GM21825 (cell line): ENCODE data around the gene HOXC10.

Source experiments
- ATAC-seq: cut with Tn5 transposase; IDR thresholded peaks from one replicate; pipeline ENCODE4 v1.9.1; 2021; ENCODE audit warnings: mild to moderate bottlenecking, moderate library complexity; ENCODE audit not compliant: unreplicated experiment

The HOXC10 gene

GRCh38 chr12:54027442-54027786 lies 42.5 kb downstream of the HOXC10 start:
- ATAC-seq, result no peak

- no peak for ATAC-seq
Measured at GRCh38 chr12:54028314-54029201, 43.6 kb downstream of the HOXC10 start, which contains the start of gene HOXC6. Gene HOXC6 (plus strand): TSS chr12:54028440. CDS start chr12:54028522, 82 bp downstream.

GRCh38 chr12:54029529-54030441 lies 44.8 kb downstream of the HOXC10 start:
- no peak for ATAC-seq

GRCh38 chr12:54030442-54030801 lies 45.5 kb downstream of the HOXC10 start:
- ATAC-seq, result no peak

GRCh38 chr12:54030889-54031471 lies 46.0 kb downstream of the HOXC10 start:
- no peak for ATAC-seq

- no peak for ATAC-seq
Measured at GRCh38 chr12:54031480-54031879, 46.5 kb downstream of the HOXC10 start.

GRCh38 chr12:54032086-54032619 lies 47.2 kb downstream of the HOXC10 start:
- no peak for ATAC-seq

GRCh38 chr12:54032627-54033100 lies 47.7 kb downstream of the HOXC10 start, which contains the start of gene HOXC5:
Gene HOXC5 (plus strand): TSS chr12:54033050. CDS start chr12:54033123, 73 bp downstream.
- no peak for ATAC-seq

GRCh38 chr12:54033106-54033979 lies 48.4 kb downstream of the HOXC10 start:
- no peak for ATAC-seq

GRCh38 chr12:54033980-54034784 lies 49.2 kb downstream of the HOXC10 start:
- ATAC-seq, result no peak

- ATAC-seq, result no peak
Measured at GRCh38 chr12:54034785-54035310, 49.9 kb downstream of the HOXC10 start.

- ATAC-seq, result no peak
Measured at GRCh38 chr12:54035568-54036264, 50.8 kb downstream of the HOXC10 start.

- peak; percentile 45 for ATAC-seq
Measured at GRCh38 chr12:54036620-54037359, 51.8 kb downstream of the HOXC10 start.

GRCh38 chr12:54037360-54038283 lies 52.7 kb downstream of the HOXC10 start:
- ATAC-seq, result no peak

GRCh38 chr12:54038284-54038870 lies 53.4 kb downstream of the HOXC10 start:
- ATAC-seq, result no peak

- ATAC-seq, result no peak
Measured at GRCh38 chr12:54038871-54039414, 54.0 kb downstream of the HOXC10 start.
